Measurements from ENCODE around the gene MYH7B. TPM values are rescaled to one million over a fixed set of nuclear protein-coding genes. Genes with fewer than 3 reads are reported as not detected.

Gene MYH7B
- total RNA-seq, 3 donors from 2014 or later, result 0.10 to 0.60 (median 0.37) TPM

DNA sequence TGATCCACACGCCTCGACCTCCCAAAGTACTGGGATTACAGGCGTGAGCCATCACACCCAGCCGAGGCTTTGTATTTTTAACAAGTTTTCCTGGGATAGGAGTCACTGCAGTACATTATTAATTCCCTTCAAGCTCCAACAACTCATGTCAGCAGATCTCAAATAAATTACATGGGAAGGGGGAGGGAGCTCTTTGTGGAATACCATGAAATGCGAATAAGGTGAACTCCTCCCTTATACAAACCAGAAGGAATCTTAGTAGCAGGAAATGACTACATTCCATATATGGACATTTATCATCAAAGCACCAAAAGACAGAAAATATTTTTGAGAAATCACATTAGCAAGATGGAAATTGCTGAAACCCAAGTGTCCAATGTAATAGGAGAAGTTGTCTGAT lies 3.0 kb upstream of the MYH7B start:
- peaks cover 18% of the 10 kb centered on the region for H3K4me1 Mint-ChIP-seq (ENCODE audit: low read depth)
- H3K9me3 Mint-ChIP-seq, result no peaks in the 10 kb centered on the region
- DNase-seq (no peak), ATAC-seq (no peak)
- no peaks in the 10 kb centered on the region for H3K27me3 Mint-ChIP-seq (ENCODE audit: low read depth)
- H3K36me3 Mint-ChIP-seq (ENCODE audit: insufficient read depth), result peaks cover 15% of the 10 kb centered on the region
- H3K4me3 Mint-ChIP-seq, result no peak overlapping the region

GRCh38 chr20:34953960-34954359 lies 1.7 kb upstream of the MYH7B start:
- Mint-ChIP-seq H3K4me1 (ENCODE audit: low read depth) (peaks cover 18% of the 10 kb centered on the region), H3K9me3 (no peaks in the 10 kb centered on the region), H3K4me3 (no peak overlapping the region), H3K27me3 (ENCODE audit: low read depth) (no peaks in the 10 kb centered on the region), H3K36me3 (ENCODE audit: insufficient read depth) (peaks cover 12% of the 10 kb centered on the region)
- ATAC-seq, result no peak
- DNase-seq, result no peak

DNA sequence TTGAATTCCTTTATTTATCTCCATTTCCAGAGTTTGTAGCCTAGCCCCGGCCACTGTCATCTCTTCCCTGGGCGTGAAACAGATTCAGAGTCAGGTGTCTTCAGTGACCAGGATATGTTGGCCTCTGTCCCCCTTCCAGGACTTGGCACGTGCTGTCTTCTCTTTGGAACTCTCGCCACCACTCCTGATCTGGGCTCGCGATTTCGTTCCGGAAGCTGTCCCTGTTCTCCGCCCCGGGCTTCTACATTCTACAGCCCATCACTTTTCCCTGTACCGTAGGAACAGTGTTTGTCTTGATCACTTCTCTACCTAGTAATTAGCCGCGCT lies 801 bp upstream of the MYH7B start:
- no peaks in the 10 kb centered on the region for H3K27me3 Mint-ChIP-seq (ENCODE audit: low read depth)
- ATAC-seq (peak in 1 of 2 donors; percentile 5), DNase-seq (no peak)
- no peaks in the 10 kb centered on the region for H3K9me3 Mint-ChIP-seq
- peak overlapping the region; percentile 93 for H3K4me3 Mint-ChIP-seq
- H3K36me3 Mint-ChIP-seq (ENCODE audit: insufficient read depth), result peaks cover 5% of the 10 kb centered on the region
- peaks cover 18% of the 10 kb centered on the region for H3K4me1 Mint-ChIP-seq (ENCODE audit: low read depth)

DNA sequence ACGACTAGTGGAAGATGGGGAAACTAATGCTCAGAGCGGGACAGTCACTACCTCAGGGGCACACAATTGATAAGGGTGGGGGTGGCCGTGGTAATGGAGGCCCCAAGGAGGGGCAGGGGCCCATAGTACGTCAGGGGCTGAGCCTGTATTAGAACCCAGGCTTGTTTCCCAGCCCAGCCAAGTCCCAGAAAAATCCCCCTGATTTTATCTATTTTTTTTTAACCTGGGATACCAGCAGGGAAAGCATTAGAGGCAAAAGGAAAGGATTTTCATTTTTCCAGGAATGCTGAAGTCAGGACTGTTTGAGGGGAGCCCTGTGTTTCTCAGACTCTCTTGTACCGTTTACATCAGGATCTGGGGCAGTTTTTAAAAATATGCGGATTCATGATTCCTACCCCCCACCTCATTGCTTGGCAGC lies 382 bp downstream of the MYH7B start:
- Mint-ChIP-seq H3K27me3 (ENCODE audit: low read depth) (no peaks in the 10 kb centered on the region), H3K9me3 (no peaks in the 10 kb centered on the region), H3K4me1 (ENCODE audit: low read depth) (peaks cover 21% of the 10 kb centered on the region), H3K4me3 (peak overlapping the region; percentile 93), H3K36me3 (ENCODE audit: insufficient read depth) (no peaks in the 10 kb centered on the region)
- no peak for DNase-seq
- ATAC-seq, result no peak

GRCh38 chr20:34956751-34957472 lies 1.2 kb downstream of the MYH7B start:
- H3K36me3 Mint-ChIP-seq (ENCODE audit: insufficient read depth), result no peaks in the 10 kb centered on the region
- no peaks in the 10 kb centered on the region for H3K9me3 Mint-ChIP-seq
- peak overlapping the region; percentile 93 for H3K4me3 Mint-ChIP-seq
- H3K4me1 Mint-ChIP-seq (ENCODE audit: low read depth), result peaks cover 21% of the 10 kb centered on the region
- no peak for ATAC-seq
- DNase-seq, result no peak
- H3K27me3 Mint-ChIP-seq (ENCODE audit: low read depth), result no peaks in the 10 kb centered on the region

- ATAC-seq (no peak), DNase-seq (no peak)
- Mint-ChIP-seq H3K9me3 (no peaks in the 10 kb centered on the region), H3K27me3 (ENCODE audit: low read depth) (no peaks in the 10 kb centered on the region), H3K4me1 (ENCODE audit: low read depth) (peaks cover 3% of the 10 kb centered on the region), H3K4me3 (no peak overlapping the region), H3K36me3 (ENCODE audit: insufficient read depth) (no peaks in the 10 kb centered on the region)
These were observed 8.8 kb downstream of the MYH7B start for GRCh38 chr20:34964486-34964885.

GRCh38 chr20:34965051-34965450 lies 9.4 kb downstream of the MYH7B start:
- H3K4me1 Mint-ChIP-seq (ENCODE audit: low read depth), result peaks cover 3% of the 10 kb centered on the region
- no peaks in the 10 kb centered on the region for H3K36me3 Mint-ChIP-seq (ENCODE audit: insufficient read depth)
- DNase-seq, result no peak
- H3K9me3 Mint-ChIP-seq, result no peaks in the 10 kb centered on the region
- H3K27me3 Mint-ChIP-seq (ENCODE audit: low read depth), result no peaks in the 10 kb centered on the region
- ATAC-seq, result no peak
- H3K4me3 Mint-ChIP-seq, result no peak overlapping the region

DNA sequence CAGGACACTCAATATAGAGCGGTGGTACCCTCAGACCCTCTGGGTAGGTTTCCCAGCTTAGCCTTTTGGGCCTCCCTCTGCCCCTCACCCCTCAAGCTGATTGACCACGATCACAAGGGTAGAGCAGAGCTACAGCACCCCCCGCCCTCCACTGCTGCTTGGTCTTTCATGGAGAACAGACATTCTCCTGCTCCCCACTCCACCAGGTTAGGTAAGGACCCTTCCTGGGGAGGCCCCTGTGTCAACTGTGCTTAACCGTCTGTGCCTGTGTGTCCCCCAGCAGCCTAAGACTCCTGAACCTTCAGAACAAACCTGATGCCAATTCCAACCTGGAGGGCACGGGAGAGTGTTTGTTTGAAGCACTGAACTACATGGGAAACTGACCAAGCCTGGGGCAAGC lies 11.8 kb downstream of the MYH7B start:
- DNase-seq (no peak), ATAC-seq (no peak)
- Mint-ChIP-seq H3K9me3 (no peaks in the 10 kb centered on the region), H3K36me3 (ENCODE audit: insufficient read depth) (no peaks in the 10 kb centered on the region), H3K4me1 (ENCODE audit: low read depth) (no peaks in the 10 kb centered on the region), H3K27me3 (ENCODE audit: low read depth) (no peaks in the 10 kb centered on the region), H3K4me3 (no peak overlapping the region)

DNA sequence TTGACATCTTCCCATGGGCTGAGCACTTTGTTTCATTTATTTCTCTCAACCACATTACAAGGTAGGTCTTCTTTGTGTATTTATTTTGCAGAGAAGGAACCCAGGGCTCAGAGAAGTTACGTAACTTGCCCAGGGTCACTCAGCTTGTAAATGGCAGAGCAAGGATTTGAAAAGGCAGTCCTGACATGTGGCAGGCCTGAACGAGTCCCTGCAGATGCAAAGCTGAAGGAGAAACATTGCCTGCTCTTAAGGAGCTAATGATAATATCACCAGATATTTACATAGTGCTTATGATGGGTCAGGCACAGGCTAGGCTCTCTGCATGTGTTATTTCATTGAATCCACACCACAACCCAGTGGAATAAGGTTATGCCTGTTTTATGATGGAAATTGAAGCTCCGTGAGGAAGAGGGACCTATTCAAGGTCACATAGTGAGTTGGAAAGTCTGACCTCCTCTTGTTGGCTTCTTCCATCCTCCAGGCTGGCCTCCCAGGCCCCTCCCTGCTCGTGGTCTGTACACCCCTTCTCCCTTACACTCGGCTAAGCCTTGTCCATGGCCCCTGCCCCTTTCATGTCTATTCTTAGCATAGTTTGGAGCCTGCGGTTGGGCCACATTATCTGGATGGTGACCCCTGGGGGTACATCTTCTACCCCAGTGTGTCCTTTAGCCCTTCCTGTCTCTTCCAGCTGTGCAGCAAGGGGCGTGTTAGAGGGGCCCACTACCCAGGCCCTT lies 12.5 kb downstream of the MYH7B start:
- Mint-ChIP-seq H3K27me3 (ENCODE audit: low read depth) (no peaks in the 10 kb centered on the region), H3K9me3 (no peaks in the 10 kb centered on the region), H3K36me3 (ENCODE audit: insufficient read depth) (no peaks in the 10 kb centered on the region), H3K4me1 (ENCODE audit: low read depth) (no peaks in the 10 kb centered on the region), H3K4me3 (no peak overlapping the region)
- ATAC-seq, result no peak
- DNase-seq, result no peak

DNA sequence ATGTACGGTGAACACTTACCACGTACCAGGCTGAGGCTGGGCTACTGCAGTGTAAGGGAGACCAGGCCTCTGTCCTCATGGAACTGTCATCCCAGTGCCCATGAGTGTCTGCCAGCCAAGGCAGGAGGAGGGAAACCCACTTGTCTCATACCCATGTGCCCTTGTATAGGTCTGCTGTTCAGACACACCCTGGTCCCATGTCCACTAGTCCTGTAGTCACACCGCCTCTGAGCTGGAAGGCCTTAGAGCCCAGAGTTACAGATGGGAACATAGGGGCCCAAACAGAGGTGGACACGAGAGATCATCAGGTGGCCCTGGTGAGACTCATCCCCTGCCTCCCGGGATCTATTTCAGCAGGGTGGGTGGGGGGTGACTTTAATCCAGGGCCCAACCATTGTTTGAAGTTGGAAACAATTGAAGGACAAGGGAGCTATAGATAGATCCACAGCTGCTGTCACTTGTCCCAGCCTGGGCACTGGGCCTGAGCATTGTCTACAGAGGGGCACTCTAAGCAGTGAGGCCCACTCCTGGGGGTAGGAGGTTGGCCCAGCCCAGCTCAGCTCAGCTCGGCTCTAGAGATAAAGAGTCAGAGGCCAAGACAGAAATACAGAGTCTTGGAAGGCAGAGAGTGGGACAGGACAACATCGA lies 14.6 kb downstream of the MYH7B start:
- Mint-ChIP-seq H3K27me3 (ENCODE audit: low read depth) (no peaks in the 10 kb centered on the region), H3K4me3 (no peak overlapping the region), H3K9me3 (no peaks in the 10 kb centered on the region), H3K36me3 (ENCODE audit: insufficient read depth) (no peaks in the 10 kb centered on the region), H3K4me1 (ENCODE audit: low read depth) (no peaks in the 10 kb centered on the region)
- ATAC-seq (no peak), DNase-seq (no peak)

GRCh38 chr20:34970846-34971560 lies 15.3 kb downstream of the MYH7B start:
- H3K36me3 Mint-ChIP-seq (ENCODE audit: insufficient read depth), result no peaks in the 10 kb centered on the region
- no peak overlapping the region for H3K4me3 Mint-ChIP-seq
- H3K9me3 Mint-ChIP-seq, result no peaks in the 10 kb centered on the region
- H3K27me3 Mint-ChIP-seq (ENCODE audit: low read depth), result no peaks in the 10 kb centered on the region
- ATAC-seq (no peak), DNase-seq (no peak)
- H3K4me1 Mint-ChIP-seq (ENCODE audit: low read depth), result no peaks in the 10 kb centered on the region

GRCh38 chr20:34971561-34972235 lies 16.0 kb downstream of the MYH7B start:
- H3K27me3 Mint-ChIP-seq (ENCODE audit: low read depth), result no peaks in the 10 kb centered on the region
- no peaks in the 10 kb centered on the region for H3K9me3 Mint-ChIP-seq
- no peaks in the 10 kb centered on the region for H3K36me3 Mint-ChIP-seq (ENCODE audit: insufficient read depth)
- DNase-seq, result no peak
- H3K4me1 Mint-ChIP-seq (ENCODE audit: low read depth), result no peaks in the 10 kb centered on the region
- H3K4me3 Mint-ChIP-seq, result no peak overlapping the region
- no peak for ATAC-seq

- H3K9me3 Mint-ChIP-seq, result no peaks in the 10 kb centered on the region
- DNase-seq (no peak), ATAC-seq (no peak)
- H3K27me3 Mint-ChIP-seq (ENCODE audit: low read depth), result peaks cover 7% of the 10 kb centered on the region
- no peak overlapping the region for H3K4me3 Mint-ChIP-seq
- no peaks in the 10 kb centered on the region for H3K4me1 Mint-ChIP-seq (ENCODE audit: low read depth)
- H3K36me3 Mint-ChIP-seq (ENCODE audit: insufficient read depth), result no peaks in the 10 kb centered on the region
These were observed 18.6 kb downstream of the MYH7B start for GRCh38 chr20:34974246-34974645.

- H3K36me3 Mint-ChIP-seq (ENCODE audit: insufficient read depth), result no peaks in the 10 kb centered on the region
- no peaks in the 10 kb centered on the region for H3K4me1 Mint-ChIP-seq (ENCODE audit: low read depth)
- no peak overlapping the region for H3K4me3 Mint-ChIP-seq
- H3K27me3 Mint-ChIP-seq (ENCODE audit: low read depth), result peaks cover 18% of the 10 kb centered on the region
- H3K9me3 Mint-ChIP-seq, result no peaks in the 10 kb centered on the region
- ATAC-seq, result no peak
- DNase-seq, result no peak
These were observed 20.6 kb downstream of the MYH7B start for GRCh38 chr20:34976286-34976685.
